Renal pelvis (tissue), 4 donors: ENCODE measurements around the gene SLC17A1. TPM values are rescaled to one million over a fixed set of nuclear protein-coding genes. Genes with fewer than 3 reads are reported as not detected.

ENCODE experiments used
- DNase-seq: peaks from one replicate; pipeline ENCODE4 v3.0.0-alpha.2; 2013
- polyA plus RNA-seq, 3 donors: library from polyadenylated mRNA; unstranded; fragments of 120-200 nt; gene quantifications; one replicate each; pipeline ENCODE4 v1.2.1, GENCODE V29; 2013; ENCODE audit not compliant: insufficient read length in 3 of 3

SLC17A1 gene
- polyA plus RNA-seq, 3 donors: 24.6 to 36.0 (median 32.8) TPM

GRCh38 chr6:25834950-25835349 is 3.1 kb upstream of the SLC17A1 start:
- DNase-seq: no peak

- DNase-seq: no peak
These were observed 1.3 kb upstream of the SLC17A1 start for GRCh38 chr6:25833136-25833535.

GRCh38 chr6:25832670-25833069 is 818 bp upstream of the SLC17A1 start:
- DNase-seq: no peak

- DNase-seq: no peak
These were observed 433 bp upstream of the SLC17A1 start for GRCh38 chr6:25832307-25832662.

GRCh38 chr6:25830458-25830857 is 1.4 kb downstream of the SLC17A1 start:
- no peak for DNase-seq

- DNase-seq: no peak
These were observed 2.5 kb downstream of the SLC17A1 start for GRCh38 chr6:25829375-25829774.

GRCh38 chr6:25821341-25821740 is 10.5 kb downstream of the SLC17A1 start:
- no peak for DNase-seq

- DNase-seq: no peak
These were observed 15.6 kb downstream of the SLC17A1 start for GRCh38 chr6:25816252-25816651.

GRCh38 chr6:25815194-25815593 is 16.7 kb downstream of the SLC17A1 start:
- DNase-seq: no peak

GRCh38 chr6:25804804-25805203 is 27.0 kb downstream of the SLC17A1 start:
- DNase-seq: no peak

- DNase-seq: no peak
These were observed 30.4 kb downstream of the SLC17A1 start for GRCh38 chr6:25801436-25801835.

GRCh38 chr6:25794784-25795183 is 37.1 kb downstream of the SLC17A1 start:
- no peak for DNase-seq

GRCh38 chr6:25793970-25794369 is 37.9 kb downstream of the SLC17A1 start:
- DNase-seq: no peak

- no peak for DNase-seq
These were observed 39.8 kb downstream of the SLC17A1 start for GRCh38 chr6:25792016-25792415.

- DNase-seq: no peak
These were observed 42.4 kb downstream of the SLC17A1 start for GRCh38 chr6:25789475-25789874.

GRCh38 chr6:25788305-25788922 is 43.4 kb downstream of the SLC17A1 start:
- DNase-seq: no peak

- no peak for DNase-seq
These were observed 44.4 kb downstream of the SLC17A1 start for GRCh38 chr6:25787428-25787827.

GRCh38 chr6:25781134-25781533 is 50.7 kb downstream of the SLC17A1 start:
- no peak for DNase-seq

GRCh38 chr6:25777856-25778649 is 53.8 kb downstream of the SLC17A1 start:
- no peak for DNase-seq

GRCh38 chr6:25777031-25777430 is 54.8 kb downstream of the SLC17A1 start:
- no peak for DNase-seq

- no peak for DNase-seq
These were observed 57.6 kb downstream of the SLC17A1 start for GRCh38 chr6:25774120-25774715.

GRCh38 chr6:25769983-25770382 is 61.9 kb downstream of the SLC17A1 start:
- DNase-seq: no peak

- no peak for DNase-seq
These were observed 63.3 kb downstream of the SLC17A1 start for GRCh38 chr6:25768566-25768965.
